ENCODE measurements around the gene C2orf68.

GRCh38 chr2:85585781-85586105 lies 26.1 kb downstream of the C2orf68 start:
- TF ChIP-seq, protein P1, sequence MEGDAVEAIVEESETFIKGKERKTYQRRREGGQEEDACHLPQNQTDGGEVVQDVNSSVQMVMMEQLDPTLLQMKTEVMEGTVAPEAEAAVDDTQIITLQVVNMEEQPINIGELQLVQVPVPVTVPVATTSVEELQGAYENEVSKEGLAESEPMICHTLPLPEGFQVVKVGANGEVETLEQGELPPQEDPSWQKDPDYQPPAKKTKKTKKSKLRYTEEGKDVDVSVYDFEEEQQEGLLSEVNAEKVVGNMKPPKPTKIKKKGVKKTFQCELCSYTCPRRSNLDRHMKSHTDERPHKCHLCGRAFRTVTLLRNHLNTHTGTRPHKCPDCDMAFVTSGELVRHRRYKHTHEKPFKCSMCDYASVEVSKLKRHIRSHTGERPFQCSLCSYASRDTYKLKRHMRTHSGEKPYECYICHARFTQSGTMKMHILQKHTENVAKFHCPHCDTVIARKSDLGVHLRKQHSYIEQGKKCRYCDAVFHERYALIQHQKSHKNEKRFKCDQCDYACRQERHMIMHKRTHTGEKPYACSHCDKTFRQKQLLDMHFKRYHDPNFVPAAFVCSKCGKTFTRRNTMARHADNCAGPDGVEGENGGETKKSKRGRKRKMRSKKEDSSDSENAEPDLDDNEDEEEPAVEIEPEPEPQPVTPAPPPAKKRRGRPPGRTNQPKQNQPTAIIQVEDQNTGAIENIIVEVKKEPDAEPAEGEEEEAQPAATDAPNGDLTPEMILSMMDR (IDR thresholded peaks at IDR 0.05) = no peak
- no peak for TF ChIP-seq POLR2A (IDR thresholded peaks at IDR 0.05)
